IPS-20b (cell line): Measurements from ENCODE around the gene KRT9.

Source experiments
- H3K27ac ChIP-seq: one replicate; pipeline ENCODE4 v1.5.1; 2013; ENCODE audit warnings: low read length
- H3K27me3 ChIP-seq: 2 replicates; pipeline ENCODE4 v1.6.1; 2013; ENCODE audit warnings: mild to moderate bottlenecking, low read length, inconsistent platforms; ENCODE audit not compliant: insufficient read depth
- H3K36me3 ChIP-seq: 2 replicates; pipeline ENCODE4 v1.6.1; 2013; ENCODE audit warnings: low read depth, mild to moderate bottlenecking, inconsistent platforms, low read length, moderate library complexity; ENCODE audit not compliant: insufficient read depth
- H3K4me1 ChIP-seq: 2 replicates; pipeline ENCODE4 v1.6.1; 2013; ENCODE audit warnings: mild to moderate bottlenecking, control low read depth, inconsistent platforms, low read length, moderate library complexity; ENCODE audit not compliant: insufficient read depth
- H3K4me3 ChIP-seq: 2 replicates; pipeline ENCODE4 v1.5.1; 2013; ENCODE audit warnings: mild to moderate bottlenecking, low read length, inconsistent platforms
- H3K9ac ChIP-seq: 2 replicates; pipeline ENCODE4 v1.6.1; 2013; ENCODE audit warnings: low read depth, mild to moderate bottlenecking, inconsistent platforms, low read length, moderate library complexity
- H3K9me3 ChIP-seq: 2 replicates; pipeline ENCODE4 v1.6.1; 2013; ENCODE audit warnings: mild to moderate bottlenecking, low read depth, low read length, inconsistent platforms; ENCODE audit not compliant: insufficient read depth

KRT9 gene

GRCh38 chr17:41530062-41531048 is 41.5 kb downstream of the KRT9 start:
- peaks cover 14% of the 10 kb centered on the region for H3K27me3 ChIP-seq
- H3K27ac ChIP-seq = no peak overlapping the region
- no peak overlapping the region for H3K4me3 ChIP-seq
- peaks cover 8% of the 10 kb centered on the region; the same call in 1 of the 2 replicates for H3K36me3 ChIP-seq
- H3K9me3 ChIP-seq = no peaks in the 10 kb centered on the region
- H3K9ac ChIP-seq = no peak overlapping the region
- H3K4me1 ChIP-seq = peaks cover 18% of the 10 kb centered on the region

- no peak overlapping the region for H3K4me3 ChIP-seq
- H3K9ac ChIP-seq = no peak overlapping the region
- H3K27ac ChIP-seq = no peak overlapping the region
- peaks cover 17% of the 10 kb centered on the region for H3K36me3 ChIP-seq
- peaks cover 14% of the 10 kb centered on the region for H3K27me3 ChIP-seq
- peaks cover 18% of the 10 kb centered on the region for H3K4me1 ChIP-seq
- H3K9me3 ChIP-seq = no peaks in the 10 kb centered on the region
Measured at GRCh38 chr17:41529491-41529915, 42.4 kb downstream of the KRT9 start.

GRCh38 chr17:41528959-41529353 is 42.9 kb downstream of the KRT9 start:
- H3K9ac ChIP-seq = no peak overlapping the region; the same call in 1 of the 2 replicates
- peaks cover 14% of the 10 kb centered on the region for H3K27me3 ChIP-seq
- peaks cover 22% of the 10 kb centered on the region for H3K36me3 ChIP-seq
- H3K4me1 ChIP-seq = peaks cover 18% of the 10 kb centered on the region
- H3K27ac ChIP-seq = peak overlapping the region; percentile 26
- H3K9me3 ChIP-seq = no peaks in the 10 kb centered on the region
- no peak overlapping the region for H3K4me3 ChIP-seq

- H3K27ac ChIP-seq = peak overlapping the region; percentile 40
- peak overlapping the region; percentile 90 for H3K9ac ChIP-seq
- H3K36me3 ChIP-seq = peaks cover 35% of the 10 kb centered on the region
- H3K4me1 ChIP-seq = peaks cover 19% of the 10 kb centered on the region
- peaks cover 14% of the 10 kb centered on the region for H3K27me3 ChIP-seq
- H3K9me3 ChIP-seq = no peaks in the 10 kb centered on the region
- H3K4me3 ChIP-seq = peak overlapping the region; percentile 84
Measured at GRCh38 chr17:41527063-41528023, 44.5 kb downstream of the KRT9 start.

GRCh38 chr17:41524261-41524660 is 47.6 kb downstream of the KRT9 start:
- Histone ChIP-seq H3K9me3 (no peaks in the 10 kb centered on the region), H3K4me1 (peaks cover 15% of the 10 kb centered on the region; the same call in 1 of the 2 replicates), H3K9ac (no peak overlapping the region), H3K4me3 (no peak overlapping the region), H3K36me3 (peaks cover 35% of the 10 kb centered on the region), H3K27me3 (peaks cover 10% of the 10 kb centered on the region; the same call in 1 of the 2 replicates), H3K27ac (no peak overlapping the region)

- Histone ChIP-seq H3K4me3 (no peak overlapping the region), H3K9me3 (no peaks in the 10 kb centered on the region), H3K27ac (no peak overlapping the region), H3K9ac (no peak overlapping the region), H3K27me3 (peaks cover 8% of the 10 kb centered on the region; the same call in 1 of the 2 replicates), H3K36me3 (peaks cover 35% of the 10 kb centered on the region), H3K4me1 (peaks cover 11% of the 10 kb centered on the region; the same call in 1 of the 2 replicates)
Measured at GRCh38 chr17:41523787-41524186, 48.1 kb downstream of the KRT9 start.

GRCh38 chr17:41523225-41523593 is 48.6 kb downstream of the KRT9 start:
- peaks cover 8% of the 10 kb centered on the region; the same call in 1 of the 2 replicates for H3K4me1 ChIP-seq
- peaks cover 8% of the 10 kb centered on the region; the same call in 1 of the 2 replicates for H3K27me3 ChIP-seq
- H3K9ac ChIP-seq = no peak overlapping the region
- H3K4me3 ChIP-seq = no peak overlapping the region
- peaks cover 35% of the 10 kb centered on the region for H3K36me3 ChIP-seq
- H3K27ac ChIP-seq = no peak overlapping the region
- H3K9me3 ChIP-seq = no peaks in the 10 kb centered on the region

GRCh38 chr17:41522301-41523224 is 49.3 kb downstream of the KRT9 start:
- H3K27me3 ChIP-seq = peaks cover 6% of the 10 kb centered on the region; the same call in 1 of the 2 replicates
- no peaks in the 10 kb centered on the region for H3K9me3 ChIP-seq
- H3K9ac ChIP-seq = no peak overlapping the region
- peaks cover 35% of the 10 kb centered on the region for H3K36me3 ChIP-seq
- H3K27ac ChIP-seq = no peak overlapping the region
- peaks cover 8% of the 10 kb centered on the region; the same call in 1 of the 2 replicates for H3K4me1 ChIP-seq
- no peak overlapping the region for H3K4me3 ChIP-seq

- Histone ChIP-seq H3K36me3 (peaks cover 35% of the 10 kb centered on the region), H3K4me1 (peaks cover 8% of the 10 kb centered on the region; the same call in 1 of the 2 replicates), H3K9me3 (no peaks in the 10 kb centered on the region), H3K4me3 (no peak overlapping the region), H3K9ac (no peak overlapping the region), H3K27ac (no peak overlapping the region), H3K27me3 (no peaks in the 10 kb centered on the region)
Measured at GRCh38 chr17:41521574-41522261, 50.1 kb downstream of the KRT9 start.

- Histone ChIP-seq H3K4me1 (peaks cover 8% of the 10 kb centered on the region; the same call in 1 of the 2 replicates), H3K27ac (no peak overlapping the region)
Measured at GRCh38 chr17:41520821-41521521, 50.9 kb downstream of the KRT9 start.

More at GRCh38 chr17:41520821-41521521, 50.9 kb downstream of the KRT9 start:
- H3K9me3 ChIP-seq = no peaks in the 10 kb centered on the region
- H3K36me3 ChIP-seq = peaks cover 31% of the 10 kb centered on the region
- H3K4me3 ChIP-seq = no peak overlapping the region
- H3K9ac ChIP-seq = no peak overlapping the region
- no peaks in the 10 kb centered on the region for H3K27me3 ChIP-seq
